HG03469 (cell line): ENCODE data around the gene GNAT1.
"Not testable (repeated sequence)": the region's sequence is repeated elsewhere in the genome, so short reads cannot be mapped to it uniquely, and the experiment has no call there.

Source experiments
- ATAC-seq: cut with Tn5 transposase; IDR thresholded peaks from one replicate; pipeline ENCODE4 v1.9.1; 2021; ENCODE audit warnings: mild to moderate bottlenecking, moderate library complexity, moderate number of reproducible peaks; ENCODE audit not compliant: unreplicated experiment

Gene GNAT1

DNA sequence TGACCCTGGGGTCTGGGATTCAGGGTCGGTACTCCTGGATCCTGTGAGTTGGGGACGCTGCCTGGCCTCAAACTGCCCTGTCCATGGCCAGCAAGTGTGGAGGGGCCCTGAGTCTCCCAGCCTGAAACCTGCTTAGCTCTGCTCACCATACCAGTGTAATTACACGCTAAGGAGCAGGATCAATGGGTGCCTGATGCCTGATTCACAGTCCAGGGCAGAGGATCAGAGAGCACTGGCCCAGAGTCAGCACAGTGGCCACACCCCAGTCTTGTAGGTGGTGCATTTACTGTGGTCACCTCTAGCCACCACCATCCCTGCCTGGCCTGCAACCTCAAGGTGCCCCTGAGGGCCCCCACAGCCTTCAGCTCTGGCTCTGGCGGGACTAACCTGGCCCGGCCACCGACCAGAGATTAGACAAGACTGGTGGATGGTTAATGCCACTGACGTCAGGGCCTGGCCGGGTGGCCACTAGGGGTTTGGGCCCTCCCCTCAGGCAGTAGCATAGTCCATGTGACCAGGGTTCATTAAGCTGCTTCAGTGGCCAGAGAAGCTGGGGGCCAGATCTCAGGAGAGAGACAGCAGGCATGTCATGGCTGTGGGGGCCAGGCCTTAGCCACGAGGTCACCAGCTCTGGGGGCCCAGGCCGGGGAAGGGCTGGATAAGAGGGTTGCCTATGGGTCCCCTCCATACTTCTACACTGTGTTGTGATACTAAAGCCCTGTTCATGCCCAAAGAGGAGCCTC lies 10.3 kb downstream of the GNAT1 start:
- no peak for ATAC-seq

DNA sequence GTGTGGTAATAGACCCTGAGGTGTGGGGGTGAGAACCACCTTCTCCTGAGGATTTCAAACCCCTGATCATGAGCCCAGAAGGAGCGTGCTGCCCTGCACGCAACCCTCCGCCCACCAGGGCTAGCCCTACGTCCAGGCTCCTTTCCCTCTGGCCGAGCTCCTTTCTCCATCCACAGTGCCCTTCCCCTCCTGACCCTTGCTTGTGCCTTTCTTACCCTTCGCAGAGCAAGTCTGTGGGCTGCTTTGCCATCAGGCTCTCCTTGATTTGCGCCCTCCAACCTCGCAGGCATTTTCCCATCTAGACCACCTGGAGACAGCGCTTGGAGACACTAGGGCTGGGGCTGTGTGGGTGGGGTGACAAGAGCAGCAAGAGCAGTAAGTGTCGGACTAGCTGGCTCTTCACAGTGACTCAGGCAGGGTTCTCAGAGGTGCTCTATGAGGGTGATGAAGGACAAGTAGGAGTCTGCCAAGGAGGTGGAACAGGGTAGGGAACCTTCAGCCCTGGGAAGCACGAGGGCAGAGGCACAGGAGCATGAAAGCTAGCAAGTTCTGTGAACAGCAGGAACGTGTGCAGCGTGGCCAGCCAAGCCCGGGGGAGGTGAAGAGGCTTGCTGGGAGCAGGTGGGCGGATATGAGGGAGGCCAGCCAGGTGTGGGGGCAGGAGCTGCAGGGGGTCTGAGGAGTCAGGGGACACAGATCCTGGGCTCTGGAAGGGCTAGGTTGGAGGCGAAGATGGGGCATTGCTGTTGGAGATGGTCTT lies 11.1 kb downstream of the GNAT1 start:
- ATAC-seq = no peak

DNA sequence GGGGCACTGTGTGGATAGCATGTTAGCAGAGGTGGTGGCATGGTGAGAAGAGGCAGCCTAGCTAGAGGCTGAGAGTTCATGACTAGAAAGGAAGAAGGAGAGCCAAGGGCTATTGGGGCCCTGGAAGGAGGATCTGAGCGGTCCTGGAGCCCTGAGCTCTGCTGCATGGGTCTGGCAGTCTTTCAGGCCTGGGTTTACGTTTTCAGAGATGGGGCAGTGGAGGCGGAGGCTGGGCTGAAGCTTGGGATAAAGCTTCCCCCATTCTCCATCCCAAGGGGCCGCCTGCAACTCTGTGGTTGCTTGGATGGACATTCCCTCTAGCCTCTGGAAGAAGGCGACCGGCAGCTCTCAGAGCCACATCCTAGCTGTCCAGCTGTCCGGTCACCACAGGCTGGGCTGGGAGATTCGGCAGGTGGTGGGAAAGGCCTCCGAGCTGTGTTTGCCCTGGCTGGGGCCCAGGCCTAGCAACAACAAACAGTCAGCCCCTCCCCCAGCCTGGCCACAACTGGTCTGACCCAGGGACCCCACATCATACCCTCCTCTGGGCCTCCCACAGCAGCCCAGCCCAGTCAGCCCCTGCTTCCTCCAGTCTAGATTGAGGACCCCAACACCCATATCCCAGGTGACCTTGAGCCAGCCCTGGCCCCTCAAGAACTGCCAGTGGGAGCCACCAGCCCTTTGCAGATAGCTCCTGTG lies 11.9 kb downstream of the GNAT1 start:
- ATAC-seq = no peak

DNA sequence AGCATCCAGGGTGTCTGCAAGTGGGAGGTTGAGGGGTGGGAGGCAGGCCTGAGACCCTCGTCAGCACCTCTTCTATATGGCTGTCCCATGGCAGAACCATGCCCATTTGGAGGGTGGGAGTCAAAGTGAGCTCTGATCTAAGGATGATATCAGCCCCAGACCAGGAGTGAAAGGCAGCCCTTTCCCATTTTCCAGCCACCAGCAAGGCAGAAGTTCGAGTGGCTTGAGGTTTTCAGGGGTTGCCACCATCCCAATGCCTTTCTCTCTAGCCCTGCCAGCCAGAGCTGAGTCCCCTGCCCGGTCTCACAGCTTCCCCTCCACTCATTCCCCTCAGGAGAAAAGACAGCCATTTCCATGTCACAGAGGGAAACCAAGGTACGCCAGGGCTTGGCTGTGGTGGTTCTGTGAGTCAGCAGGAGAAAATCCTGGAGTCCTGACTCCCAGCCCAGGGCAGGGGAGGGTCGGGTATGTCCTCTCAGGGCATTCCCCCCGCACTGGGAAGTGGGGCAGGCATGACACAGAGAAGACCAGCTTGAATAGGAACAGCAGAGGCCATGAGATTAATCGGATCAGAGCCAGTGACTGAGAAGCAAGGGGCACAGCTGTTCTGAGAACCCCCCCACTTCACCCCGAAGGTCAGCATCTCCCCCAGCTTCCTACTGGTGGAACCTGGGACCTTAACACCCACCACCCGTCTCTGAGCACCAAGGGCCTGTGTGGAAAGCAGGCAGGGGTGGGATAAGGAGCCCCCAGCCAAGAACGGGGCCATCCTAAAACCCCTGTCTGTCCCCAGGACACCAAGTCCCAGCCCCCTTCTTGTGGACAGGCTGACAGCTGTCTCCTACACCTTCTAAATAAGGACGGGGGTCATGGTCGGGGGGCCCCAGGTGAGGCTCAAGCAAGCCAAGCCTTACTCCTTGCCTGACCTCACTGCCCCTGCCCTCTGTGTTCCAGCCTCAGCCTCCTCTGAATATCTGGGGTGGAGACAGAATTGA lies 12.7 kb downstream of the GNAT1 start:
- ATAC-seq = no peak

DNA sequence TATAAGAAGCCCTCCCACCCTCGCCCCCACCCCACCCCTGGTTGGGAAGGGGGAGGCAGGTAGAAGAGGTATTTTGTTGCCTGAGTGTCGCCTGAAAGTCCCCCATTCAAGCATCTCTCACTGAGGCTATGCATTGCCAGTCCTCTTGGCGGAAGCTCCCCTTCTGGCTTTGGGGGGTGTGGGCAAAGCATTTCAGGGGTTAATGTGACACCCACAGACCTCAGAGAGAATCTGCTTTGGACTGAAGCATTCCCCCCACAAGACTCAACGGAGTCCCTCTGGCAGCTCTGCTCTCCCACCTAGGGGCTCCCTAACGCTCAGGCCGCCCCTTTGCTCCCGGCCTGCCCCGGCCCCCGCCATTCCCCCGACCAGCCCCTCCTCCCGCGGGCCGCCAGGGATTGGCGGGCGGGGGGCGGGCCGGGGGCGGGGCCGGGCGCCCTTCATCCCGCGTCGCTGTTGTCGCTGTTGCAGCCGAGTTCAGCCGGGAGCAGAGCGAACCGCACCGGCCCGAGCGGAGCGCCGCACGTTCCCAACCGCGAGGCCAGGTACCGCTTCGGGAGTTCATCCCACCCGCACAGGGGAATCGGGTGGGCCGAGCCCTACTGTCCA lies 13.5 kb downstream of the GNAT1 start, which contains the start of gene SLC38A3:
SLC38A3 (plus strand) TSS at position 468 of the 609 bp plus-strand sequence. CDS start 8,929 bp downstream, outside the sequence.
- ATAC-seq = no peak

DNA sequence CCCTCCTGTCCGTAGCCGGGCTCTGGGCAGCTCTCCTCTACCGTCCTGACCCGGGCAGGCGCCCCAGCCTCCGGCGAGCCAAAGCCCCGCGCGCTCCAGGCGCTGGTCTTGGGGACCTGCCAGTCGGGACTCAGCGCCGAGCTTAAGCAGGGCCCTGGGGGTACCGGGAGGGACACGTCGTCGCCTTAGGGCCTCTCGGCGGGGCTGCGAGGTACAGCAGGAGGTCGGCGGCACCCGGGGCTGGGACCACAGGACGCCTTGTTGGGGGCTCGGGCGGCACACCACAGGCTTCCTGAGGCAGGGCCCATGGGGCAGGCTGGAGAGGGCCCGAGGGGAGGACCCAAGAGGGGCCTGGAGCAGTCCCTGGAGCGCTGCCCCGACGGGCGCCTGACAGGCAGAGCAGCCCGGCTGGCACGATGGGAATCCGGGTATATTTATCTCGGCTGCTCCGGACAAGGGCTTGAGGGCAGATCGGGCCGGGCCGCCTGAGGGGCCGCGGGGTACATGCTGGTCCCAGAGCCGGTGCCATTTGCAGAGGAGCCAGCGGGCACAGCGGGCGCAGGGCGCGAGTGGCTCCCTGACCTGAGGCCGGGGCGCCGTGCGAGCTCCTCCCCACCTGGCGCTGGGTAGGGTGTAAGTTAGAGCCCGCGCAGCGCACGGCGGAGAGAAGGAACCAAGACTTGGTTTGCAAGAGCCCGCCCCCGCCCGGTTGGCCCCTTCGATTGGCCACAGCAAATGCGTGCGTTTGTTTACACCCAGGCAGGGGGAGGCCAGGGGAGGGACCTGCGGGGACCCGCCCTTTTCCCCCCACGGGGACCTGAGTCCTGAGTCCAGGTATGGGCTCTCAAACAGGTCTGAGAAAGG lies 14.2 kb downstream of the GNAT1 start:
- no peak for ATAC-seq

DNA sequence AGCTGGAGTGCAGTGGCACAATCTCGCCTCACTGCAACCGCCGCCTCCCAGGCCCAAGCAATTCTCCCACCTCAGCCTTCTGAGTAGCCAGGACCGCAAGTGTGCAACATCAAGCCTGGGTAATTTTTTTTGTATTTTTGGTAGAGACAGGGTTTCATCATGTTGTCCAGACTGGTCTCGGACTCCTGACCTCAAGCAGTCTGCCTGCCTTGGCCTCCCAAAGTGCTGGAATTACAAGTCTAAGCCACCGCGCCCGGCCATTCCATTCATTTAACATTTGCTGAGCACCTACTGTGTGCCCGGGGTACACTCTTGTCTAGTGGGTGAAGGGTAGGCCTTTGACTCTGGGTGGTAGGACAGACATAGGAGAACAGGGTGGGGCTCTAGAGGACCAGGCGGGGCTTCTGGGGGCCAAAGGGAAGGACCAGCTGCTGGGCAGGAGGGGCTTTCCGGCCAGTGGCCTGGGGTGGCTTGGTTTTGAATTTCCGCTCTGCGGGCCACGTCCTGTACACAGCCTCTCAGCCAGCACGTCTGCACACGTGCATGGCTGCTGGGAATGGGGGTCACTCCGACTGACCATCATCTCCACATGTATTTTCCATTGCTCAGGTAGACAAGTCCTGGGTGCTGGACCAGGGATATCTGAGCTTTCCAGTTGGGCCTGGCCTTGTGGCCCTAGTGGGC lies 16.1 kb downstream of the GNAT1 start:
- ATAC-seq = no peak

DNA sequence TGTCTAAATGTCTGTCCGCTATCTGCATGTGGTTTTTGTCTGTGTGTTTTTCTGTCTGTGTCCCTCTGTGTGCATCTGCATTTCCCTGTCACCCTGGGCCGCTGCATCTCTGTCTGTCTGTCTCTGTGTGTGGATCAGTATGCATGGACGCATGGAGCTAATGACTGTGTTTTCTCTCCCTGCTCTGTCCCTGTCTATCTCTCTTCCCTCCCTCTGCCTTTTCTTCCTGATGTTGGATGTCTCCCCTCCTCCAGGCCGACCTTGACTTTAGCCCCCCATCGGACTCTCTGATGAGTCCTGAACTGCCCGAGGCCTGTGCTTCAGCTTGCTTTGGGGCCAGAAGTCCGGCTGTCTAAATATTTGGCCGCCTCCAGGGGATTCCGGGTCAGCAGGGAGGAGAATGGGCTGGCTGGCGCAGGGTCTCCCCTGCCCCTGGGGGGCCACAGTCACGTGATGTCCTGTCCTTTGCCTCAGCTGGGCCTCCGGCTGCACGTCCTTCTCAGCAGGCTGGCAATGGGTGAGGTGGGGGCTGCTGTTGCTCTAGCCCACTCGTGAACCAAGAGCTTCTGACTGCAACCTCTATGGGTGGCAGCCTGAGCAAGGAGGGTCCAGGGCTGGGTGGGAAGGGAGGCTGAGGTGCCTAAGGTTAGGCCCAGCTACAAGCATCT lies 17.4 kb downstream of the GNAT1 start:
- no peak for ATAC-seq

DNA sequence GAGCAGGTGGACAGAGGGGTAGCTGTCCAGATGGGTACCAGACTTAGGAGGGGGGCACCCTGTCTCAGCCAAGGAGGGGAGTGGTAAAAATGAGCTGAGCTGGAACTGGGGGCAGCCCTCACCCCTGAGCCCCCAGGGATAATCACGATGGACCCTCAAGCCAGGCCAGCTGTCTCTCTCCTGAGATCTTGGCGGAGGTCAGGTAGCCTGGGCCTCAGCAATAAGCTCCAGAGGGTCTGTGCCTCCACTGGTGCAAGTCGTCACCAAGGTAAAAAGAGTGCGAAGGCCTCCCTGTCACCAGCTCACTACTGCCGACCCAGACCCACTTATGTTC lies 18.7 kb downstream of the GNAT1 start:
- ATAC-seq = no peak

DNA sequence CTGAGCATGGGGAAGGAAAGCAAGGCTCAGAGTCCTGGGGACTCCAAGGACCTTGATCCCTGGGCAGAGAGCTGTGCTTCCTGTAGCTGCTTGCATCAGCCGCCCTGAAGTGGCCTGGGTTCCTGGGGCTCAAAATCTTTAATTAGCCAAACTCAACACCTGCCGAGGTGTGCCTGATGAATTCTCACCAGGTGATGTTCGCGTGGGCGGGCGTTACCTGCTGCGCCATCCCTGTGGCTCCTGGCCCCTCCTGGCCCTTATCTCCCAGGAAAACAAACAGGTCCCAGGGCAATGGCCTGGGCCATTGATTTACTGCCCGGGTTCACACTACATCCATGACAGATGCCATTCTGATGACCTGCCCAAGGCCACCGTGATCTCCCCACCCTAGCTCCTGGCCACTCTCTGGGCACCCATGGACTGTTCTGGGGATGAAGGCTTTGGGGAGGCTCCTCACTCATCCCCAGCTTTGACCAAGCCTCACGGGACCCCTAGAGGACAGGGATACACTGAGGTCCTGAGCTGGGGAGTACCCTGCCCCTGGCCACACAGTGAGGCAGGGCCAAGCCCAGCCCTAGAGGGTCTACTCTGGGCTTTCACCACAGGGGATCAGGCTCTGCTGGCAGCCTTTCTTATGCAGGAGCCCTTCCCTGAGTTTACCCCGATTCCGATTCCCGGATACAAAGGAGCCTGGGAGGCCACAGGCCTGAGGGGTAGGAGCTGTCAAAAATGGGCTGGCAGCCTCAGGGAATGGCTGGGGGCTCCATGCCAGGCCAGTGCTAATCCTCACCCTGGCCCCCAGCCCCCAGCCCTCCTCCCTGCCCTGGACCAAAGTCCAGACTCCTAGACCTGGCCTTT lies 19.3 kb downstream of the GNAT1 start:
- ATAC-seq = no peak

DNA sequence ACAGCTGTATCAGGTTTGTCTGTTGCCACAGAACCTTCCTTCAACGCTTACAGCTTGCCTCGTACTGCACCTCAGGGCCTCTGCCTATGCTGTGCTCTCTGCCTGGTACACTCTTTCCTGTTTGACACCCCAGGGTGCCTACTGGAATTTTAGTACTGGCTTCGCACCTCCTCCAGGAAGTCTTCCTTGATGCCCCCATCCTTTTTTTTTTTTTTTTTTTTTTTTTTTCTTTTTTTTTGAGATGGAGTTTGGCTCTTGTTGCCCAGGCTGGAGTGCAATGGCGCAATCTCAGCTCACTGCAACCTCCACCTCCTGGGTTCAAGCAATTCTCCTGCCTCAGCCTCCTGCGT lies 19.9 kb downstream of the GNAT1 start:
- ATAC-seq = not testable (repeated sequence)

DNA sequence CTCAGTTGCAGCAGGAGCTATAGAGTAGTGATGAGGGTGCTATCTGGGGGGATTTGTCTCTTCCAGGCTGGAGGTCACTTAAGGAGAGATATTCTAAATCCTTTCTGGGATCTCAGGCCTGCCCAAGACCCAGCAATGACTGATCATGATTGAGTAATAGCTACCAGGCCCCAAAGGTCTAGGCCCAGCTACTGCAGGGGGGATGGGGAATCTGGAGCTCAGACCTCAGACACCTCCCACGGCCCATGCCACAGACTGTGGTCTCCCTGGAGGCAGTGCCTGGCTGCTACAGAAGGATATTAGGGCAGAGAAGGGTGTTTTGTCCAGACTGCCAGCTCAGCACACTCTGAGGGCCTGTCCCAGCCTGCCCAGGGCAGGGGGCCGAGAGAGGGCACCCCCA lies 20.5 kb downstream of the GNAT1 start:
- ATAC-seq = no peak

DNA sequence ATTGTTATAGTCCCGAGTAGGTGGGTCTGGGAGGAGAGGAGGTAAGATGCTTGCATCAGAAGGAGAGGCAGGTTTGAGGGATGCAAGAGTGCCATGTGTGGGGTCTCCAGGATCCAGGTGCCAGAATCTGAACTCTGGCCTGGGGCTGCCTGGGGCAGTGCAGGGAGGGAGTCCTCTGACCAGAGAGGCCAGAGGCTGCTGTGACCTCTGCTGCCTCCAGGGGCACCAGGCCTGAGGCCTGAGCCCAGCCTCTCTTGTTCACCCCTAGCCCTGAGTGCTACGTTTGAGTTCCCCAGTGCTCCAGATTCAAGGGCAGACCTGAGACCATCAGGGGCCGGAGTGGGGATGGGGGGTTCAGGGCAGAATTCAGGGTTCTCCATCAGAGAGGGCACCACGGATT lies 21.1 kb downstream of the GNAT1 start:
- no peak for ATAC-seq

DNA sequence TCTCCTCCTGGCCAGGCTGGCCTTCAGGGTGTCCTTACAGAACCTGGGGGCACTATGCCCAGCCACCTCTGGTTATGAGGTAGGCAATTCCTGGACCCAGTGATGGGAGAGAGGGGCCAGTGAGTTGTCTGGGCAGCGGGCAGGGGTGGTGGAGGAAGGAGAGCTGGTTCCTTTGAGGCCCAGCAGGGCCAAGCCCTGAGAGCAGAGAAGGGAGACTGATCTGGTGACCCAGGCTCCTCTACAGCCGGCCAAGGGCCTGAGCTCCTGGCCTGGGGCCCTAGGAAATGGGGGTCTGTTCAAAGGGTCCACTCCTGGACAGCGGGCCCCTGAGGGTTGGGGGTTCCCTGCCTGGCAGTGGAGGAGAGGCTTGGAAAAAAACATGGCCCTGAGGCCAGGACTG lies 21.6 kb downstream of the GNAT1 start:
- ATAC-seq = no peak

DNA sequence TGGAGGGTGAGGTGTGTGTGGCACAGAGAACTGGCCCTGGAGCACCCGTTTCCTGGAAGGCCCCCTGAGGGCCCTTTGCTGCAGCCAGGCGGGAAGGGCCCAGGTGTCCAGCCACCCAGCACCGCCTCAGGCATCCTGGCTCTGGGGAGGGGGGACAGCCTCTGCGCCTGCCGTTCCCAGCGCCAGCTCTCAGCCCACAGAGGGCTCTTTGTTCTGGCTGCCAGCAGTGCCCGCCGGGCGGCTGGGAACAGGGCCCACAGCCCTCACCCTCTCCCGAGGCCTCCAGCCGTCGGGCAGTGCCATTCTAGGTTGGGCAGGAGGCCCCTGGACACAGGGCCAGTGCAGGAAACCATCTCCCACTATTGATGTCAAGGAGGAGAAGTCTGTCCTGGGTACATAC lies 22.0 kb downstream of the GNAT1 start:
- no peak for ATAC-seq

DNA sequence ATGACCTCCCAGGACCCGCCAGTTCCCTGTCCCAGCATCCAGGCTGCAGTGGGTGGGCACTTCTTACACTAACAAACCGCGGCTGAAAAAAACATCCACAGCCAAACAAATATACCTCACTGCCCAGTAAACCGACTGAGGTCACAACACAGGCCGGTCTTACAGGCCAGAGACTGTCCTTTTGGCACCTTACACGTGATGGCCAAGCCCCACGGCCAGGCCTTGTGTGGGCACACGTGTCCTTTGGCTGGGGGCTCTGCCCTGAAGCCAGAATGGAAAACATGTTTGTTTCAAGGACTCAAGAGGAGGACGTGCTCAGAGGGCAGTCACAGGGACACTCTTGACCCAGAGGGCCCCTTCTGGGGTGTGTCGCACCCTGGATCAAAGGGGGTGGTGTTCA lies 23.4 kb downstream of the GNAT1 start:
- ATAC-seq = no peak

DNA sequence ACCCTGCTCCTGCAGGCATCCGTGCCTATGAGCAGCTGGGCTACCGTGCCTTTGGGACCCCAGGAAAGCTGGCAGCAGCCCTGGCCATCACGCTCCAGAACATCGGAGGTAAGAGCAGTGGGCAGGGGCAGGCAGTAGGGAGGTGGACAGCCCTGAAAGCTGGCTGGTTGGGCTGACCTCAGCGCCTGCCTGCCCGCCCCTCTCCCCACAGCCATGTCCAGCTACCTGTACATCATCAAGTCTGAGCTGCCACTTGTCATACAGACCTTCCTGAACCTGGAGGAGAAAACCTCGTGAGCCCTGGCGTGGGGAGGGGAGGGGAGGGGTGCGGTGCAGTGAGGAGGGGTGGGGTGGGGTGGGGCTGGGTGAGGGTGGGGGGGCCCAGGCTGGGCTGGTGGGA lies 24.1 kb downstream of the GNAT1 start:
- ATAC-seq = no peak
